Measurements from ENCODE around the gene MMRN1. TPM values are rescaled to one million over a fixed set of nuclear protein-coding genes. Genes with fewer than 3 reads are reported as not detected.

Gene MMRN1
- total RNA-seq, 2 experiments from 2014 or later = 0.05 to 0.10 TPM

- H3K27ac Mint-ChIP-seq = no peak overlapping the region
- no peak overlapping the region for H3K4me3 Mint-ChIP-seq
- no peaks in the 10 kb centered on the region for H3K4me1 Mint-ChIP-seq (ENCODE audit: low read depth)
- no peaks in the 10 kb centered on the region for H3K9me3 Mint-ChIP-seq
- intact Hi-C loops (cut with micrococcal nuclease) = no loop called here
- CTCF ChIA-PET = no interaction called here
- H3K36me3 Mint-ChIP-seq (ENCODE audit: low read depth) = no peaks in the 10 kb centered on the region
- no peak for DNase-seq
- H3K27me3 Mint-ChIP-seq (ENCODE audit: low read depth) = no peaks in the 10 kb centered on the region
Observed at GRCh38 chr4:89981789-89982334, 87.2 kb downstream of the MMRN1 start.

- no peaks in the 10 kb centered on the region for H3K4me1 Mint-ChIP-seq (ENCODE audit: low read depth)
- CTCF ChIA-PET = no interaction called here
- H3K27me3 Mint-ChIP-seq (ENCODE audit: low read depth) = peaks cover 5% of the 10 kb centered on the region
- H3K27ac Mint-ChIP-seq = no peak overlapping the region
- no peak for DNase-seq
- intact Hi-C loops (cut with micrococcal nuclease) = no loop called here
- H3K36me3 Mint-ChIP-seq (ENCODE audit: low read depth) = no peaks in the 10 kb centered on the region
- no peaks in the 10 kb centered on the region for H3K9me3 Mint-ChIP-seq
- no peak overlapping the region for H3K4me3 Mint-ChIP-seq
Observed at GRCh38 chr4:89988268-89988667, 93.6 kb downstream of the MMRN1 start.

DNA sequence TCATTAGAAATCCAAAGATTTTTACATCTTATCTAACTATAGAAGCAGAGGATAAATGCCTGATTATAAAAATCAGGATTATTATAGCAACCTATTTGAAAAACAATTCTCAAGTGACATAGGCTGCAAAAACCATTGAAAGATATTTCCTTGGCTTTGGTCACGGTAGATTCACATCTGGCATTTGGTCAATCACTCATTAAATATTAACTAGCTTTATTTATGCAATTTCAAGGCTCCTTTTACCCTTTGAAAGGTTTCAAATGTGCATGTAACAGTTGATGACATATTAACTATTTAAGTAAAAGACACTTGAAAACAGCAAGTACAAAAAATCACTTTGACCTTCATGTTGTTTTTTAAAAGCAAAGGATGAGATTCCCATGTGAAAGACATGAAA, 98.1 kb downstream of the MMRN1 start:
- Mint-ChIP-seq H3K36me3 (ENCODE audit: low read depth) (no peaks in the 10 kb centered on the region), H3K4me3 (no peak overlapping the region), H3K27ac (no peak overlapping the region), H3K9me3 (no peaks in the 10 kb centered on the region), H3K4me1 (ENCODE audit: low read depth) (no peaks in the 10 kb centered on the region), H3K27me3 (ENCODE audit: low read depth) (peaks cover 17% of the 10 kb centered on the region)
- no peak for DNase-seq
- CTCF ChIA-PET = no interaction called here
- intact Hi-C loops (cut with micrococcal nuclease) = no loop called here

DNA sequence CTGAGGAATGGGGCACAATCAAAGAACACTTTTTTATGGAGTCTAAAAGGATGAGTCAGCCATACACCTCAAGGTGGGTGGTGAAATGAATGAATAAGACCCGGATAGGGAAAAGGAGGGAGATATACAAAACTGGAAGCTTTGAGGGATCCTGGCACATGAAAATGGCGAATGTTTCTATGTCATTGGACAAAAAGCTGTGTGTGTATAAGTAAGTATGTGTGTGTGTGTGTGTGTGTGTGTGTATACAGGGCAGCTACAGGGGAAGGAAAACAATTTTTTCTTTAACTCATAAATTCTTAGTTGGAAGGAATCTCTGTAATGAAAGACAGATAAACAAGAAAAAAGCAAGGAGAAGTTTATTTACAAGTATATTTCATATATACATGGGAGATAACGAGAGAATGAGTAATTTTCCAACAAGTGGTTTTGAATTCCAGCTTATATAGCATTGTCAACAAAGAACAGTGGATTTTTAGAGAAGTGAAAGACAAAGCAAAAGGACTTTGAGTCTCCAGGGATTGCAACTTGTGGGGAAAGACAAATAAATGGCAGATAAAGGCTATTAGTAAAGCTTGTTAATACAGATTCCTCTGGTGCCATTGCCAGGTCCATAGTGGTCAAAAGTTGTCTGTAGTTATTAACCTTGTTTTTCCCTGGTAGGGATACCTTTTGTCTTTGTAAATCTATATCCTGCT, 99.7 kb downstream of the MMRN1 start:
- Mint-ChIP-seq H3K4me1 (ENCODE audit: low read depth) (no peaks in the 10 kb centered on the region), H3K4me3 (no peak overlapping the region), H3K27ac (no peak overlapping the region), H3K36me3 (ENCODE audit: low read depth) (no peaks in the 10 kb centered on the region), H3K9me3 (no peaks in the 10 kb centered on the region), H3K27me3 (ENCODE audit: low read depth) (peaks cover 21% of the 10 kb centered on the region)
- intact Hi-C loops (cut with micrococcal nuclease) = no loop called here
- CTCF ChIA-PET = no interaction called here
- DNase-seq = no peak

GRCh38 chr4:89995006-89995405, 100.4 kb downstream of the MMRN1 start:
- intact Hi-C loops (cut with micrococcal nuclease) = no loop called here

DNA sequence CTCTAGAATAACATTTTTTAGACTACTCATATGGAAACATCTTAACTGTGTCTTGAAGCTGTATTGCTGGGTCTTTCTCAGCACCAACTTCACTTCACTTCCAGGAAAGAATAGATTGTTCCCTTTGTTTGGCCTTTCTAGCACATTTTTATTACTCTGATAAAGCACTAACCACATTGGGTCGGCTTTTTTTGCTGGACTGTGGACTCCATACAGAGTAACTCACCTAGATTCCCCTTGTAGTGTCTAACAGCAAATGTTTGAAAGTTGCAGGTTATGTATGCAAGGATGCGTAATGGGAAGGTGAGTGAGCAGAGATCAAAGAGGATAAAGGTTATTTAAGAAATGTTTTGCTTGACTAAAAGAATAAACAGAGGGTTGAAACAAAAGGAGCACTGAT, 101.2 kb downstream of the MMRN1 start:
- intact Hi-C loops (cut with micrococcal nuclease) = no loop called here
- Mint-ChIP-seq H3K4me1 (ENCODE audit: low read depth) (no peaks in the 10 kb centered on the region), H3K27me3 (ENCODE audit: low read depth) (peaks cover 24% of the 10 kb centered on the region), H3K9me3 (no peaks in the 10 kb centered on the region), H3K27ac (no peak overlapping the region), H3K36me3 (ENCODE audit: low read depth) (no peaks in the 10 kb centered on the region), H3K4me3 (no peak overlapping the region)
- DNase-seq = no peak
- CTCF ChIA-PET = interaction anchor here (0.9 kb wide), 1 partner anchor 75 kb away, joined by 3 read pairs; no protein-coding TSS in a partner anchor

More at GRCh38 chr4:89995006-89995405, 100.4 kb downstream of the MMRN1 start:
- CTCF ChIA-PET = no interaction called here
- no peak for DNase-seq
- Mint-ChIP-seq H3K4me3 (no peak overlapping the region), H3K4me1 (ENCODE audit: low read depth) (no peaks in the 10 kb centered on the region), H3K9me3 (no peaks in the 10 kb centered on the region), H3K36me3 (ENCODE audit: low read depth) (no peaks in the 10 kb centered on the region), H3K27me3 (ENCODE audit: low read depth) (peaks cover 21% of the 10 kb centered on the region), H3K27ac (no peak overlapping the region)

- DNase-seq = no peak
- no peaks in the 10 kb centered on the region for H3K4me1 Mint-ChIP-seq (ENCODE audit: low read depth)
- CTCF ChIA-PET = no interaction called here
Observed at GRCh38 chr4:89997171-89997704, 102.6 kb downstream of the MMRN1 start.

DNA sequence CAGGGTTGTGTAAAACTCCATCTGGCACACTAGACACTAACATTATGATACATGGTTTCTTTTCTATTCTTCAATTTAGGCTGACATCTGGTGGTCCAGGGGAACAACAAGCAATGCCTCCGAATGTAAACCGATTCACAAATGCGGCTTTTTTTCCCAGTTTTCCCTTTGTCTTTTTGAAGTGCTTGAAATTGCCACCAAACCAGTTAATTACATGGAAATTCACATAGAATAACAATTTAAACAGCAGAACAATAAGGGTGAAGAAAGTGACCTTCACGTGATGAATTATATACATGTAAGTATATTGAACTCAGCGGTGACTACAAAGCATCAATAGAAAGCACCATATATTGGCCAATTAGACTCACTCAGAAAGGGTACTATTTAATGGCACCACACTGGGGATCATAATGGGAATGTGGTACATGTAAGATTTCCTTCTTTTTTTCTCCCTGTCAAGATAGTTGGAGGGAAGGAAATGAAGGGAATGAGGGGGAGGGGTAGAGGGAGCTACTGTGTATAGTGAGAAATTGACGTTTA, 103.9 kb downstream of the MMRN1 start:
- Mint-ChIP-seq H3K9me3 (no peaks in the 10 kb centered on the region), H3K27me3 (ENCODE audit: low read depth) (peaks cover 29% of the 10 kb centered on the region), H3K27ac (no peak overlapping the region), H3K4me3 (no peak overlapping the region), H3K36me3 (ENCODE audit: low read depth) (no peaks in the 10 kb centered on the region), H3K4me1 (ENCODE audit: low read depth) (no peaks in the 10 kb centered on the region)
- no peak for DNase-seq
- intact Hi-C loops (cut with micrococcal nuclease) = no loop called here
- CTCF ChIA-PET = no interaction called here

More at GRCh38 chr4:89997171-89997704, 102.6 kb downstream of the MMRN1 start:
- Mint-ChIP-seq H3K4me3 (no peak overlapping the region), H3K9me3 (no peaks in the 10 kb centered on the region), H3K27ac (no peak overlapping the region), H3K36me3 (ENCODE audit: low read depth) (no peaks in the 10 kb centered on the region), H3K27me3 (ENCODE audit: low read depth) (peaks cover 23% of the 10 kb centered on the region)
- intact Hi-C loops (cut with micrococcal nuclease) = no loop called here

DNA sequence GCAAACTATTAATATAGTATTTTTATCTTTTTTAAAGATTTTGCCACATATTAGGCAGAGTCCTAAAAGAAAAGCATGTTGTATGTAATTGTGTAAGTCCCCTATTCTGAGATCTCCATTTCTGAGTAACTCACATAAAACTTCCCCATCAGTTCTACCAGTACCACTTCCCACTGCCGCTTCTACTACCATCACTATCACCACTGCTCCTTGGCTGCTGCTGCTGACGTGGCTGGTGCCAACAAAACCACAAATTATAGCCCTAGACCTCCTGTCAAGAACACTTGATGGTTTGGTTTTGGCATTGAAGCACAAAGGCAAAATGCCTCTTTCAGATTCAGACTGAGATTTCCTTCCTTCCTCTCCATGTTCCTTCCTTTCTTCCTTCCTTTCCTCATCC, 106.4 kb downstream of the MMRN1 start:
- no peaks in the 10 kb centered on the region for H3K9me3 Mint-ChIP-seq
- H3K4me1 Mint-ChIP-seq (ENCODE audit: low read depth) = no peaks in the 10 kb centered on the region
- H3K27me3 Mint-ChIP-seq (ENCODE audit: low read depth) = peaks cover 24% of the 10 kb centered on the region
- no peak overlapping the region for H3K27ac Mint-ChIP-seq
- CTCF ChIA-PET = no interaction called here
- no peak overlapping the region for H3K4me3 Mint-ChIP-seq
- no peaks in the 10 kb centered on the region for H3K36me3 Mint-ChIP-seq (ENCODE audit: low read depth)
- no peak for DNase-seq
- intact Hi-C loops (cut with micrococcal nuclease) = no loop called here

- H3K9me3 Mint-ChIP-seq = no peaks in the 10 kb centered on the region
- intact Hi-C loops (cut with micrococcal nuclease) = no loop called here
- no peak overlapping the region for H3K4me3 Mint-ChIP-seq
- H3K4me1 Mint-ChIP-seq (ENCODE audit: low read depth) = no peaks in the 10 kb centered on the region
- peaks cover 19% of the 10 kb centered on the region for H3K27me3 Mint-ChIP-seq (ENCODE audit: low read depth)
- no peak overlapping the region for H3K27ac Mint-ChIP-seq
- DNase-seq = no peak
- CTCF ChIA-PET = no interaction called here
- no peaks in the 10 kb centered on the region for H3K36me3 Mint-ChIP-seq (ENCODE audit: low read depth)
Observed at GRCh38 chr4:90002441-90003062, 107.9 kb downstream of the MMRN1 start.
